Heart left ventricle (tissue), 16 donors: Measurements from ENCODE around the gene KCNJ9. TPM values are rescaled to one million over a fixed set of nuclear protein-coding genes. Genes with fewer than 3 reads are reported as not detected.

Experiments
- ATAC-seq, 4 donors: fragments of 200-7000 bp; cut with Tn5 transposase; one replicate each; pipeline ENCODE4 v1.9.1; 2020 to 2022; ENCODE audit warnings: moderate library complexity in 4 of 4, mild to moderate bottlenecking in 3 of 4, moderate number of reproducible peaks in 1 of 4
- DNase-seq, 5 donors: peaks; one replicate each; pipeline ENCODE4 v3.0.0-alpha.2; 2020
- H3K27ac ChIP-seq, 12 donors: fragments of 200-600 bp; sonication (generic) in 4 of 12; one replicate each; pipeline versions ENCODE4 v1.5.0 to v1.8.0; 2016 to 2022; ENCODE audit warnings: mild to moderate bottlenecking in 2 of 12
- H3K27me3 ChIP-seq, 9 donors: fragments of 200-600 bp; sonication (generic) in 2 of 9; one replicate each; pipeline versions ENCODE4 v1.5.1 to v1.8.0; 2016 to 2022; ENCODE audit warnings: mild to moderate bottlenecking in 3 of 9
- H3K36me3 ChIP-seq, 9 donors: fragments of 200-600 bp; sonication (generic) in 2 of 9; one replicate each; pipeline versions ENCODE4 v1.5.0 to v1.8.0; 2018 to 2022; ENCODE audit warnings: mild to moderate bottlenecking in 2 of 9
- H3K4me1 ChIP-seq, 12 donors: fragments of 200-600 bp; sonication (generic) in 4 of 12; one replicate each; pipeline versions ENCODE4 v1.5.0 to v1.8.0; 2016 to 2022; ENCODE audit warnings: mild to moderate bottlenecking in 3 of 12
- H3K4me3 ChIP-seq, 12 donors: fragments of 200-600 bp; sonication (generic) in 4 of 12; one replicate each; pipeline versions ENCODE4 v1.5.0 to v1.8.0; 2017 to 2022; ENCODE audit warnings: mild to moderate bottlenecking in 9 of 12, moderate library complexity in 4 of 12
- H3K9me3 ChIP-seq, 12 donors: fragments of 200-600 bp; sonication (generic) in 4 of 12; one replicate each; pipeline versions ENCODE4 v1.5.0 to v1.8.0; 2016 to 2022; ENCODE audit warnings: mild to moderate bottlenecking in 1 of 12
- CTCF ChIP-seq, 12 donors: fragments of 200-600 bp; sonication (generic) in 4 of 12; IDR thresholded peaks; one replicate each; pipeline versions ENCODE4 v1.5.0 to v1.8.0; 2018 to 2022; ENCODE audit warnings: antibody characterized with exemption in 12 of 12, mild to moderate bottlenecking in 5 of 12
- POLR2A ChIP-seq, 2 donors: fragments of 450-650 bp; IDR thresholded peaks; one replicate each; pipeline ENCODE4 v1.6.1; 2017; ENCODE audit warnings: antibody characterized with exemption in 2 of 2, mild to moderate bottlenecking in 2 of 2, moderate library complexity in 2 of 2
- WGBS, 4 donors: extraction: QIAGEN DNeasy Blood & Tissue Kit in 2 of 4; methylation state at CpG; one replicate each; pipeline versions ENCODE4 v1.1.5 to v1.1.7; 2013 to 2018; 5-methylcytosine and 5-hydroxymethylcytosine counted together
- intact Hi-C, 10 donors: fragments of 100-400 bp; cut with DNase I; formaldehyde crosslinking; loops; one replicate each; pipeline versions ENCODE4 v1.11.1 to v1.14.2; 2022
- polyA plus RNA-seq, 2 donors: library from polyadenylated mRNA; stranded (reverse); fragments of 200-250 nt; gene quantifications; one replicate each; pipeline ENCODE4 v1.2.3, GENCODE V29; 2013
- total RNA-seq, 9 donors: library from RNA; depleted of rRNA in 2 of 9; stranded (reverse); fragments of >200 nt in 2 of 9; fragmentation: NEBNext Ultra II Directional in 3 of 9; extraction: Animal tissue kit (Norgen Biotek cat#: 25700) in 3 of 9; gene quantifications; one replicate each; pipeline versions ENCODE4 v1.1.0 to v1.2.4, GENCODE V29; 2016 to 2023
- donor health status: ischemic (EF 13 %, LVEDD 7.1; RV severe dilation, severe dysfunction).
- donor health status: healthy with polysubstance abuse.
- donor health status: DM: no; HTN: yes; CAD: no.
- donor health status: DM: no; HTN: no; CAD: no.
- donor health status: ischemic (EF 25% LVEDD 6.9; RV normal size, moderate dysfunction).
- donor health status: ischemic (EF 25% LVEDD 5.7; RV mildly dilated, moderate dysfunction).
- donor health status: healthy.
- donor health status: DM: yes; HTN: yes; CAD: no.
- donor health status: ischemic (EF 35%, LVEDD 5.7; RV mildly dilated, moderate dysfunction).
- donor health status: nonischemic (EF 11% LVEDD 7.7; RV severe dilation, severe dysfunction).
- donor health status: DM: yes; HTN: yes; CAD: no.
- donor health status: PGD.
- donor health status: ischemic (EF 29% LVEDD 5.4; RV normal size, mild dysfunction).
- donor health status: nonischemic (EF 23%, LVEDD 6.1; RV moderate dilation, normal function).

The KCNJ9 gene
- total and polyA plus RNA-seq, 11 donors = 0.06 to 0.29 (median 0.08) TPM; not detected in 8

GRCh38 chr1:160127865-160128523, 46.7 kb downstream of the KCNJ9 start:
- ATAC-seq (peak in 3 of 4 donors; percentile 21 to 71 (median 71)), DNase-seq (peak in 1 of 5 donors; percentile 65)
- intact Hi-C loops = no loop called here
- H3K9me3 ChIP-seq = no peaks in the 10 kb centered on the region
- H3K4me1 ChIP-seq = peaks cover 0 to 84% (median 37%) of the 10 kb centered on the region in 12 donors
- no peaks in the 10 kb centered on the region for H3K27me3 ChIP-seq
- no peak overlapping the region for H3K4me3 ChIP-seq
- TF ChIP-seq CTCF (IDR thresholded peaks at IDR 0.05) (no peak), POLR2A (IDR thresholded peaks at IDR 0.05) (no peak)
- peaks cover 0 to 90% (median 54%) of the 10 kb centered on the region in 9 donors for H3K36me3 ChIP-seq
- WGBS, 4 donors = 36 to 60% (median 37%) methylated on average over 7 of the region's 7 CpGs
- H3K27ac ChIP-seq = peak overlapping the region; percentile 11 to 95 (median 81)

- DNase-seq (no peak), ATAC-seq (no peak)
- peaks cover 0 to 90% (median 55%) of the 10 kb centered on the region in 9 donors for H3K36me3 ChIP-seq
- peaks cover 0 to 81% (median 37%) of the 10 kb centered on the region in 12 donors for H3K4me1 ChIP-seq
- TF ChIP-seq POLR2A (IDR thresholded peaks at IDR 0.05) (no peak), CTCF (IDR thresholded peaks at IDR 0.05) (no peak)
- H3K27me3 ChIP-seq = no peaks in the 10 kb centered on the region
- 85 to 91% (median 89%) methylated on average over 18 of the region's 18 CpGs for WGBS, 4 donors
- no peaks in the 10 kb centered on the region for H3K9me3 ChIP-seq
- H3K27ac ChIP-seq = peak overlapping the region; percentile 11 to 95 (median 81)
- intact Hi-C loops = no loop called here
- no peak overlapping the region for H3K4me3 ChIP-seq
Measured at GRCh38 chr1:160128636-160129035, 47.3 kb downstream of the KCNJ9 start.

GRCh38 chr1:160129046-160129445, 47.7 kb downstream of the KCNJ9 start:
- no peaks in the 10 kb centered on the region for H3K27me3 ChIP-seq
- no peaks in the 10 kb centered on the region for H3K9me3 ChIP-seq
- no peak overlapping the region for H3K4me3 ChIP-seq
- H3K27ac ChIP-seq = peak overlapping the region; percentile 11 to 95 (median 81)
- 89 to 93% (median 91%) methylated on average over 5 of the region's 5 CpGs for WGBS, 4 donors
- no peak for DNase-seq
- peaks cover 0 to 88% (median 53%) of the 10 kb centered on the region in 9 donors for H3K36me3 ChIP-seq
- TF ChIP-seq CTCF (IDR thresholded peaks at IDR 0.05) (no peak), POLR2A (IDR thresholded peaks at IDR 0.05) (no peak)
- H3K4me1 ChIP-seq = peaks cover 0 to 77% (median 34%) of the 10 kb centered on the region in 12 donors
- no peak for ATAC-seq
- intact Hi-C loops = no loop called here

GRCh38 chr1:160129558-160129957, 48.2 kb downstream of the KCNJ9 start:
- TF ChIP-seq CTCF (IDR thresholded peaks at IDR 0.05) = no peak
- no peak for TF ChIP-seq POLR2A (IDR thresholded peaks at IDR 0.05)
- intact Hi-C loops = no loop called here
- Histone ChIP-seq H3K4me1 (peaks cover 0 to 72% (median 29%) of the 10 kb centered on the region in 12 donors), H3K36me3 (peaks cover 0 to 88% (median 52%) of the 10 kb centered on the region in 9 donors), H3K4me3 (no peak overlapping the region), H3K27ac (peak overlapping the region in 10 of 12 donors; percentile 11 to 95 (median 82)), H3K27me3 (no peaks in the 10 kb centered on the region), H3K9me3 (no peaks in the 10 kb centered on the region)
- no peak for ATAC-seq
- 84 to 94% (median 88%) methylated on average over 3 of the region's 3 CpGs for WGBS, 4 donors
- no peak for DNase-seq
